ENCODE data around the gene KTN1. TPM values are rescaled to one million over a fixed set of nuclear protein-coding genes. Genes with fewer than 3 reads are reported as not detected.
A peak's percentile ranks its signal among the peaks of the same experiment; 100 is the strongest.

KTN1 gene
- total RNA-seq, 1 experiment from 2014 or later = 125 TPM

DNA sequence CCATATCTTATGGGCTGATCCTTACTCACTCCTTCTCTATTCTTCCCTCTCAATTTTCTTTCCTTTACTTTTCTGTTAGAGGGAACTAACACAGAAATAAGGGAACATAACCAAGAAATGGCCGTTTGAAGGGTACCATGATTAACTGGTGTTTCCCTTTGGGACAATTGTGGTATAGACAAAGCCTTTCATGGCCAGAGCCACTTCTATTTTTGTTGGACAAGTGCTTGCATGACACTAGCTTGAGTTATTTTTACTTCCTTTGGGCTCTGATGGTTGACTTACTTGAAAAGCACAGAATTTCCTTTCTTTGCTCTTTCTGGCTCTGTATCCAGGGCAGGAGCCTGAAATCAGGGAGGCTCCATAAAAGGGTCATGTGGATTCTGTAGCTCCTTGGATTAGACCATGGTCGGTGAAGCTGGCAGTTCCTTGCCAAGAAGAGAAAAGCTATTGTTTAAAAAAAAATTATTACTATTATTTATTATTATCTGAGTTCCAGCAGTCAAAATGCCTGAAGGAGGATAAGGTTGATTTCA lies 130.6 kb downstream of the KTN1 start (continued):
- TF ChIP-seq GTF2I (CRISPR knock-in tag; conservative IDR thresholded peaks at IDR 0.05) (no peak), ZNF121 (CRISPR knock-in tag; IDR thresholded peaks at IDR 0.05) (no peak), CBFB (CRISPR knock-in tag; IDR thresholded peaks at IDR 0.05; ENCODE audit: low read depth) (no peak), SOX15 (CRISPR knock-in tag; IDR thresholded peaks at IDR 0.05) (no peak), ZBTB21 (CRISPR knock-in tag; IDR thresholded peaks at IDR 0.05; ENCODE audit: borderline replicate concordance) (no peak), ESRRA (CRISPR knock-in tag; IDR thresholded peaks at IDR 0.05; ENCODE audit: borderline replicate concordance) (no peak)

DNA sequence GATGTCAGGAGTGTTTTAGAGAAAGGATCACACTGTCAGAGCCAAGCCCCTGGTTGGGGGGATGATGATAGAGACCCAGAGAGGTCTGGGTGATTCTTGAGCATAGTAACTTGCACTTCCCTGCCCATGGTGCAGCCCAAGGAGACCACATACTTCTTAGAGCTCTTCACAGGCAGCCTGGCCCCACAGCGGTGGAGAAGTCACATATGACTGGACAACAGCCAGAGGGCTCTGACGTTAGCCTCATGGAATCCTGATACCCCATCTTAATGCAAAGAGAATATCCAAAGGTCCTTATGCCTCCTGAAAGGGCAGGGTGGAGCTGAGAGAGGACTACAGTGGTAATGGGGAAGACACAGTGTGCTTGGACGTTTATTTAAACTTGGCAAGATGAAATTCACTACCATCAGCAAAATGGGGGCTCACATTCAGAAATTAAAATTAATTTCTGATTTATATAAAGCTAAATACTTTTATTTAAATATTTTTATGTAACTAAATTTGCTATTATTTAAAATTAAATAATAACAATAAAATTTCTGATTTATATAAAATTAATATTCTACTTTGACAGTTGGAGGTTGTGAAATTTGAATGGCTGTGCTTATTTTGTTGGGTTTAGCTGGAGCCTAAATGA lies 131.3 kb downstream of the KTN1 start:
- CTCF ChIA-PET = interaction anchor here (1.1 kb wide), 1 partner anchor 763 kb away, joined by 4 read pairs; no protein-coding TSS in a partner anchor
- Mint-ChIP-seq H3K36me3 (no peaks in the 10 kb centered on the region; the same call in 1 of the 2 replicates), H3K4me1 (peaks cover 8% of the 10 kb centered on the region), H3K9me3 (peaks cover 11% of the 10 kb centered on the region), H3K4me3 (no peak overlapping the region), H3K27ac (no peak overlapping the region), H3K27me3 (ENCODE audit: low read depth) (no peaks in the 10 kb centered on the region)
- POLR2A ChIA-PET = no interaction called here
- ATAC-seq = no peak
- TF ChIP-seq HMGA2 (CRISPR knock-in tag; IDR thresholded peaks at IDR 0.05) = peak; percentile 83
- TF ChIP-seq FOXP1 (CRISPR knock-in tag; IDR thresholded peaks at IDR 0.05; ENCODE audit: borderline replicate concordance) = no peak
- TF ChIP-seq ZNF423 (CRISPR knock-in tag; IDR thresholded peaks at IDR 0.05) = no peak
- no peak for TF ChIP-seq ESRRA (CRISPR knock-in tag; IDR thresholded peaks at IDR 0.05; ENCODE audit: borderline replicate concordance)
- DNase-seq (ENCODE audit: low spot score) = no peak

DNA sequence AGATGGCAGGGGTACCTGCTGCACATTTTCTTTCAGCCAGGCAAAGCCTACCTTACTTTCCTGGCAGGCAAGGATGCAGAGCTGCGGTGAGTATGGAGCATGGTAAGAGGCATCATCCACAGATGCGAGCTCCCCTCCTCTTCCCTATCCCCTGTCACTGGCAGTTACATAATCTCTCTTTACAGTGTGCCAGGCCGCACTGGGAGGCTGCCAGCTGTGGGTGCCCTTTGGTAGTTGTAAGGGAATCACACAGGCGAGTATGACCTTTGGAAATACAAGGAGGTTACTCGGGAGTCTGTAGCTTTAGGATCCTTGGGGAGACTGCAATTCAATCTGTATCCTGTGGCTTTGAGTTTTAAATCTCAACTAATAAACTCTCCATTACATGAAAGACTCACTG lies 132.5 kb downstream of the KTN1 start:
- CTCF ChIA-PET = interaction anchor here (1.9 kb wide), 1 partner anchor 20 kb away, joined by 7 read pairs; no protein-coding TSS in a partner anchor
- no peak overlapping the region for H3K27ac Mint-ChIP-seq
- H3K9me3 Mint-ChIP-seq = peaks cover 11% of the 10 kb centered on the region
- TF ChIP-seq, protein P1, sequence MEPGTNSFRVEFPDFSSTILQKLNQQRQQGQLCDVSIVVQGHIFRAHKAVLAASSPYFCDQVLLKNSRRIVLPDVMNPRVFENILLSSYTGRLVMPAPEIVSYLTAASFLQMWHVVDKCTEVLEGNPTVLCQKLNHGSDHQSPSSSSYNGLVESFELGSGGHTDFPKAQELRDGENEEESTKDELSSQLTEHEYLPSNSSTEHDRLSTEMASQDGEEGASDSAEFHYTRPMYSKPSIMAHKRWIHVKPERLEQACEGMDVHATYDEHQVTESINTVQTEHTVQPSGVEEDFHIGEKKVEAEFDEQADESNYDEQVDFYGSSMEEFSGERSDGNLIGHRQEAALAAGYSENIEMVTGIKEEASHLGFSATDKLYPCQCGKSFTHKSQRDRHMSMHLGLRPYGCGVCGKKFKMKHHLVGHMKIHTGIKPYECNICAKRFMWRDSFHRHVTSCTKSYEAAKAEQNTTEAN (CRISPR knock-in tag; IDR thresholded peaks at IDR 0.05) = no peak
- TF ChIP-seq JUN (CRISPR knock-in tag; IDR thresholded peaks at IDR 0.05) (no peak), ZBTB21 (CRISPR knock-in tag; IDR thresholded peaks at IDR 0.05; ENCODE audit: borderline replicate concordance) (no peak), ZNF263 (CRISPR knock-in tag; IDR thresholded peaks at IDR 0.05; ENCODE audit: low read depth) (no peak), ZNF671 (CRISPR knock-in tag; IDR thresholded peaks at IDR 0.05) (no peak), ELF4 (CRISPR knock-in tag; IDR thresholded peaks at IDR 0.05; ENCODE audit: low read depth) (no peak), CREB1 (CRISPR knock-in tag; IDR thresholded peaks at IDR 0.05) (no peak), NR3C1 (CRISPR knock-in tag; conservative IDR thresholded peaks at IDR 0.05; ENCODE audit: low read depth) (no peak), KAT7 (CRISPR knock-in tag; IDR thresholded peaks at IDR 0.05; ENCODE audit: borderline replicate concordance) (no peak), SP1 (CRISPR knock-in tag; conservative IDR thresholded peaks at IDR 0.05) (no peak), NFYB (CRISPR knock-in tag; conservative IDR thresholded peaks at IDR 0.05; ENCODE audit: low read depth) (no peak)
- TF ChIP-seq, protein P2, sequence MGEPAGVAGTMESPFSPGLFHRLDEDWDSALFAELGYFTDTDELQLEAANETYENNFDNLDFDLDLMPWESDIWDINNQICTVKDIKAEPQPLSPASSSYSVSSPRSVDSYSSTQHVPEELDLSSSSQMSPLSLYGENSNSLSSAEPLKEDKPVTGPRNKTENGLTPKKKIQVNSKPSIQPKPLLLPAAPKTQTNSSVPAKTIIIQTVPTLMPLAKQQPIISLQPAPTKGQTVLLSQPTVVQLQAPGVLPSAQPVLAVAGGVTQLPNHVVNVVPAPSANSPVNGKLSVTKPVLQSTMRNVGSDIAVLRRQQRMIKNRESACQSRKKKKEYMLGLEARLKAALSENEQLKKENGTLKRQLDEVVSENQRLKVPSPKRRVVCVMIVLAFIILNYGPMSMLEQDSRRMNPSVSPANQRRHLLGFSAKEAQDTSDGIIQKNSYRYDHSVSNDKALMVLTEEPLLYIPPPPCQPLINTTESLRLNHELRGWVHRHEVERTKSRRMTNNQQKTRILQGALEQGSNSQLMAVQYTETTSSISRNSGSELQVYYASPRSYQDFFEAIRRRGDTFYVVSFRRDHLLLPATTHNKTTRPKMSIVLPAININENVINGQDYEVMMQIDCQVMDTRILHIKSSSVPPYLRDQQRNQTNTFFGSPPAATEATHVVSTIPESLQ (CRISPR knock-in tag; IDR thresholded peaks at IDR 0.05) = no peak
- TF ChIP-seq, protein P3, sequence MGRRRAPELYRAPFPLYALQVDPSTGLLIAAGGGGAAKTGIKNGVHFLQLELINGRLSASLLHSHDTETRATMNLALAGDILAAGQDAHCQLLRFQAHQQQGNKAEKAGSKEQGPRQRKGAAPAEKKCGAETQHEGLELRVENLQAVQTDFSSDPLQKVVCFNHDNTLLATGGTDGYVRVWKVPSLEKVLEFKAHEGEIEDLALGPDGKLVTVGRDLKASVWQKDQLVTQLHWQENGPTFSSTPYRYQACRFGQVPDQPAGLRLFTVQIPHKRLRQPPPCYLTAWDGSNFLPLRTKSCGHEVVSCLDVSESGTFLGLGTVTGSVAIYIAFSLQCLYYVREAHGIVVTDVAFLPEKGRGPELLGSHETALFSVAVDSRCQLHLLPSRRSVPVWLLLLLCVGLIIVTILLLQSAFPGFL (CRISPR knock-in tag; IDR thresholded peaks at IDR 0.05; ENCODE audit: borderline replicate concordance) = no peak
- TF ChIP-seq, protein P4, sequence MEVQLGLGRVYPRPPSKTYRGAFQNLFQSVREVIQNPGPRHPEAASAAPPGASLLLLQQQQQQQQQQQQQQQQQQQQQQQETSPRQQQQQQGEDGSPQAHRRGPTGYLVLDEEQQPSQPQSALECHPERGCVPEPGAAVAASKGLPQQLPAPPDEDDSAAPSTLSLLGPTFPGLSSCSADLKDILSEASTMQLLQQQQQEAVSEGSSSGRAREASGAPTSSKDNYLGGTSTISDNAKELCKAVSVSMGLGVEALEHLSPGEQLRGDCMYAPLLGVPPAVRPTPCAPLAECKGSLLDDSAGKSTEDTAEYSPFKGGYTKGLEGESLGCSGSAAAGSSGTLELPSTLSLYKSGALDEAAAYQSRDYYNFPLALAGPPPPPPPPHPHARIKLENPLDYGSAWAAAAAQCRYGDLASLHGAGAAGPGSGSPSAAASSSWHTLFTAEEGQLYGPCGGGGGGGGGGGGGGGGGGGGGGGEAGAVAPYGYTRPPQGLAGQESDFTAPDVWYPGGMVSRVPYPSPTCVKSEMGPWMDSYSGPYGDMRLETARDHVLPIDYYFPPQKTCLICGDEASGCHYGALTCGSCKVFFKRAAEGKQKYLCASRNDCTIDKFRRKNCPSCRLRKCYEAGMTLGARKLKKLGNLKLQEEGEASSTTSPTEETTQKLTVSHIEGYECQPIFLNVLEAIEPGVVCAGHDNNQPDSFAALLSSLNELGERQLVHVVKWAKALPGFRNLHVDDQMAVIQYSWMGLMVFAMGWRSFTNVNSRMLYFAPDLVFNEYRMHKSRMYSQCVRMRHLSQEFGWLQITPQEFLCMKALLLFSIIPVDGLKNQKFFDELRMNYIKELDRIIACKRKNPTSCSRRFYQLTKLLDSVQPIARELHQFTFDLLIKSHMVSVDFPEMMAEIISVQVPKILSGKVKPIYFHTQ (CRISPR knock-in tag; IDR thresholded peaks at IDR 0.05) = no peak
- TF ChIP-seq, protein P5, sequence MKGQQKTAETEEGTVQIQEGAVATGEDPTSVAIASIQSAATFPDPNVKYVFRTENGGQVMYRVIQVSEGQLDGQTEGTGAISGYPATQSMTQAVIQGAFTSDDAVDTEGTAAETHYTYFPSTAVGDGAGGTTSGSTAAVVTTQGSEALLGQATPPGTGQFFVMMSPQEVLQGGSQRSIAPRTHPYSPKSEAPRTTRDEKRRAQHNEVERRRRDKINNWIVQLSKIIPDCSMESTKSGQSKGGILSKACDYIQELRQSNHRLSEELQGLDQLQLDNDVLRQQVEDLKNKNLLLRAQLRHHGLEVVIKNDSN (CRISPR knock-in tag; IDR thresholded peaks at IDR 0.05) = no peak
- TF ChIP-seq, protein P6, sequence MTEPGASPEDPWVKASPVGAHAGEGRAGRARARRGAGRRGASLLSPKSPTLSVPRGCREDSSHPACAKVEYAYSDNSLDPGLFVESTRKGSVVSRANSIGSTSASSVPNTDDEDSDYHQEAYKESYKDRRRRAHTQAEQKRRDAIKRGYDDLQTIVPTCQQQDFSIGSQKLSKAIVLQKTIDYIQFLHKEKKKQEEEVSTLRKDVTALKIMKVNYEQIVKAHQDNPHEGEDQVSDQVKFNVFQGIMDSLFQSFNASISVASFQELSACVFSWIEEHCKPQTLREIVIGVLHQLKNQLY (CRISPR knock-in tag; IDR thresholded peaks at IDR 0.05) = no peak
- H3K27me3 Mint-ChIP-seq (ENCODE audit: low read depth) = no peaks in the 10 kb centered on the region
- POLR2A ChIA-PET = no interaction called here
- H3K4me3 Mint-ChIP-seq = no peak overlapping the region
- DNase-seq (ENCODE audit: low spot score) = no peak
- ATAC-seq = no peak
- H3K4me1 Mint-ChIP-seq = peaks cover 8% of the 10 kb centered on the region
- H3K36me3 Mint-ChIP-seq = no peaks in the 10 kb centered on the region; the same call in 1 of the 2 replicates
